GM21529 (cell line): ENCODE data around the gene ZNF100.
"Not testable (repeated sequence)": the region's sequence is repeated elsewhere in the genome, so short reads cannot be mapped to it uniquely, and the experiment has no call there.

Source experiments
- ATAC-seq: cut with Tn5 transposase; IDR thresholded peaks from one replicate; pipeline ENCODE4 v1.9.1; 2021; ENCODE audit not compliant: unreplicated experiment

ZNF100 gene

DNA sequence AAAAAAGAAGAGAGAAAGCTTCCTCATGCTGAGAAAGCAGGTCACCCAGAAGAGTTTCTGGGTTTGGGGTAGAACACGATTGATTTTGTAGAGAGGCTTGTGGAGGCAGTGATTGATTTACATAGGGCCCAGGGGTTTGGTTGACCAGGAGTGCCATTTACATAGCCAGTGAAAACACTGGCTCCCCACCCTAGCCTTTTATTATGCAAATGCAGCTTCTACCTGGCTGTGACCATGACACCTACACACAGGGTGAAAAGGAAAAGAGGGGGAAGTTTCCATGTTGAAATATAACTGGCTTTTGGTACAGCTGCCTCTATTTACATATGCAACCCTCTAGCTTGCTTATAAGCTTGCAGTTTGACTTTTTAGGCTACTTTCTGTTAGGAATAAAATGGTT, 62.0 kb downstream of the ZNF100 start:
- no peak for ATAC-seq

GRCh38 chr19:21704320-21704719, 63.1 kb downstream of the ZNF100 start:
- no peak for ATAC-seq

DNA sequence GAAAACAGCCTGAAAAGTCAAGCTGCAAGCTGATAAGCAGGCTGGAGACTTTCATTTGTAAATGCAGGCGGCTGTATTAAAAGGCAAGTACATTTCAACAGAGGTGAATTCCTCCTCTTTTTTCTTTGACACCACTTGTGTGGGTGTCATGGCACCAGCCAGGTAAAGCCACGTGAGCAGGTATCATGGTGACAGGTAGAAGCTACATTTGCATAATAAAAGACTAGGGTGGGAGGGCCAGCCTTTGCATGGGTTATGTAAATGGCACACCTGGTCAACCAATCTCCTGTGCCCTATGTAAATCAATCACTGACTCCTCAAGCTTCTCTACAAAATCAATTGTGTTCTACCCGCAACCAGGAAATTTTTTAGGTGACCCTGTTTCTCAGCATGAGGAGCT, 68.2 kb downstream of the ZNF100 start:
- no peak for ATAC-seq

- no peak for ATAC-seq
These were observed 69.2 kb downstream of the ZNF100 start for GRCh38 chr19:21698215-21698614.

DNA sequence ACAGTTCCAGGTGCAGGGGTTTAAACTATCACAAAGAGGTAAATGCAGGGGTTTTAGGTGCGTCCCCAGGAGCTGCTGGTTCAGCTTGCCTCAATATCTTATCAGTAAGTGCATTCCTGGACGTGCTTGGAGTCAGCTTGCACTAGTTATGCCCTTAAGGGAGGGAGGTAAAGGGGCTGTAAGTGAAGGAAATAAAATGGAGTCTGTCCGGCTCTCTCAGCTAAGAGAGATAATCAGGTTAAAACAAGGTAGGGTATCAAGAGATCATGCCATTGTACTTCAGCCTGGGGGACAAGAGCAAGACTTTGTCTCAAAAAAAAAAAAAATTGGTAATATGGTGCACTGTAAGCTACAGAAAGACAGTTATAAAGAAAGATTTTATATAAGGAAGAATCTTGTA, 69.7 kb downstream of the ZNF100 start:
- no peak for ATAC-seq

DNA sequence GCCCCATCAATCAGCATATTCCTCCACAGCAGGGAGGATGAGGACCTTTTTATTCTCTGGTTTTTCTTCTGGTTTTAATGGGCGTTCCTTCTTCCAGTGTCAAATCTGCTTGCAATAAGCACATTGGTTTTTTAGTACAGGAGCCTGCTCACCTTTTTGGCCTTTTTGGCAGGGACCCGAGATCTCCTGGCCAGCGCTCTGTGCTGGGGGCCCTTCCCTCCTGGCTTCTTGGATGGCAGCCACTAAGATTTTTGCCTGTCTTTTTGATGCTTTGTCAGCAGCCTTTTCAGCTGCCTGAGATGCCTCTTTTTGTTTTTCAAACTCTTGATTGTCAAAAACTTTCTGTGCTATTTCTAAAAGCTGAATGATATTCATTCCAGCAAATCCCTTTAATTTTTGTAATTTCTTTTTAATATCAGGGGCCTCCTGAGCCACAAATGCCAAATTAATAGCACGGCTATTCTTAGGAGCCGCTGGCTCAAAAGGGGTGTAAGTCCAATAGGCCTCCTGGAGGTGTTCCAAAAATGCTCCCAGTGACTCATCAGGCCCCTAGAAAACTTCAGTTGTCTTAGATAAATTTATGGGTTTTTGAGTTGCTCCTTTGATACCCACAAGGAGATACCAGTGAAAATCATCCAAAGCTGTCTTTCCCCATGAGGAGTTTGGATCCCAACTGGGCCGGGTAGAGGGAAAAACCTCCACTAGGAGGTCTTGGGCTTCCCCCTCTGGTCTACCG, 73.0 kb downstream of the ZNF100 start:
- ATAC-seq: no peak

DNA sequence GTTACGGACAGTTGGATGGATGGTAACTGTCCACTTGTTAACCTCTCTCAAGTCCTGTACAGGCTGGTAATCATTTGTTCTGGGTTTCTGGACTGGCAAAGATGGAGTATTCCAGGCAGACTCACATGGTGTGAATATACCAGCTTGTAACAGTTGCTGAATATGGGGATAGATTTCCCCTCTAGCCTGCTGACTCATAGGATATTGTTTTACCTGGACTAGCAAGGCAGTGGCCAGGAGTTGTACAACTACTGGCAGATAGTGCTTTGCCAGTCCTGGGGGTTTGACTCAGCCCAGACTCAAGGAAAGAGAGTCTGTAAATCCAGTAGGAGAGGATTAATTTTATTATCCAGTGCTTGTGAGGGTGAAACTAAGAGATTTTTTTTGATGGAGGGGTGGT, 74.0 kb downstream of the ZNF100 start:
- no peak for ATAC-seq

DNA sequence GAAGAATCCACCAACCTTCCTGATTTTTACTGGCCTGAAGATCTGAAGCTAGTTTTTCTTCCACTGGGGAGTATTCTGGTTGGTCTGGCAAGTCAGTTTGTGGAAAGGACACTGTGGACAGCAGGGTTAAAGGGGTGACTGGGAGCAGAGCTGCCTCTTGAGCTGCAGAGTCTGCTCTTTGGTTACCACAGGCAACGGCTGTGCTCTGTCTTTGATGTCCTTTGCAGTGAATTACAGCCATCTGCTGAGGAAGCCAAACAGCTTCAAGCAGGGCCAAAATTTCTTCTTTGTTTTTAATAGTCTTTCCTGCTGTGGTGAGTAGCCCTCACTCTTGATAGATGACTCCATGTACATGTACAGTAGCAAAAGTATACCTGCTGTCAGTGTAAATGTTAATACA, 75.7 kb downstream of the ZNF100 start:
- ATAC-seq: no peak

GRCh38 chr19:21688464-21688863, 78.9 kb downstream of the ZNF100 start:
- no peak for ATAC-seq

- no peak for ATAC-seq
These were observed 86.7 kb downstream of the ZNF100 start for GRCh38 chr19:21680671-21681070.

DNA sequence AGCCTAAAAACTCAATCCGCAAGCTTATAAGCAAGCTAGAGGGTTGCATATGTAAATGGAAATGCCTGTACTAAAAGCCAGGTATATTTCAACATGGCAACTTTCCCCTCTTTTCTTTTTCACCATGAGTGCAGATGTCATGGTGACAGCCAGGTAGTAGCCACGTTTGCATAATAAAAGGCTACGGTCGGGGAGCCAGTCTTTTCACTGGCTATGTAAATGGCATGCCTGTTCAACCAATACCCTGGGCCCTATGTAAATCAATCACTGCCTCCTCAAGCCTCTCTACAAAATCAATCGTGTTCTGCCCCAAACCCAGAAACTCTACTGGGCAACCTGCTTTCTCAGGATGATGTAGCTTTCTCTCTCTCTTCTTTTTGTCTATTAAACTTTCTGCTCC, 87.4 kb downstream of the ZNF100 start:
- no peak for ATAC-seq

- no peak for ATAC-seq
These were observed 89.5 kb downstream of the ZNF100 start for GRCh38 chr19:21677696-21678418.

DNA sequence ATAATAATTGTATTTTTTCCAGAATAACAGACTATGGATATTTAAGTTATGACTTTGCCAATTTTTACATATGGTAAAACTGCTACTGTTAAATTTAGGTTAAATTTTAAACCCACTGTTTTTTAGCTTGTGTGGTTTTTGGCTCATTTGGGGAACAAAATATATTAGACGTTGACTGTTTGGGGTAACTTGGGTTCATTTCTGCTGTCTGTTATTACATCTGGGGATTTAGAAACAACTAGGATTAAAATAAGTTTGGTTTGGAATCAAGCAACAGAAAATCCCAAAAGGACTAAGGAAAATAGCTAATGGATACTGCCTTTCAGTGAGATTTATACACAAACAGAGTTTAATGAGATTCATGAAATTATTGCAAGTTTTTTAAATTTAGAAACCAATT, 92.9 kb downstream of the ZNF100 start:
- no peak for ATAC-seq

GRCh38 chr19:21673479-21673878, 93.9 kb downstream of the ZNF100 start:
- ATAC-seq: not testable (repeated sequence)
